ENCODE measurements around the gene ELOVL5.

- TF ChIP-seq CTCF (IDR thresholded peaks at IDR 0.05) (no peak), POLR2A (IDR thresholded peaks at IDR 0.05) (no peak)
These were observed 29.5 kb upstream of the ELOVL5 start for GRCh38 chr6:53378208-53378607.
